Nasal cavity respiratory epithelium epithelial cell of viscerocranial mucosa (primary cell): ENCODE data around the gene LIPF. TPM values are rescaled to one million over a fixed set of nuclear protein-coding genes. Genes with fewer than 3 reads are reported as not detected.

ENCODE experiments used
- total RNA-seq: library from RNA; depleted of rRNA; stranded (reverse); fragments of >200 nt; gene quantifications from 2 replicates; pipeline ENCODE4 v1.2.3, GENCODE V29; 2014

LIPF gene
- not detected in 2 replicates for total RNA-seq

GRCh38 chr10:88664142-88664541 is at the start of gene LIPF:
Gene LIPF (plus strand): TSS chr10:88664442. CDS start chr10:88667298, 2,856 bp downstream.

GRCh38 chr10:88705958-88706357 is 41.7 kb downstream of the LIPF start, which contains the start of gene LIPK:
Gene LIPK (plus strand): TSS chr10:88706249. CDS start chr10:88724544, 18,295 bp downstream.

Other genes with a start within 250 kb of the LIPF start
- gene RNLS, start 81.1 kb upstream of the LIPF start, total RNA-seq = 7.9 and 14.1 TPM in 2 replicates
- under 0.01 TPM in 1 of 2 replicates, not detected in the other for gene LIPJ, start 77.7 kb upstream of the LIPF start, total RNA-seq
- gene LIPK, start 41.8 kb downstream of the LIPF start, total RNA-seq = 0.21 and 0.68 TPM in 2 replicates
- 5.8 TPM in 1 of 2 replicates, not detected in the other for gene LIPN, start 95.6 kb downstream of the LIPF start, total RNA-seq
- 0.34 TPM in 1 of 2 replicates, not detected in the other for gene LIPM, start 138.3 kb downstream of the LIPF start, total RNA-seq
- 11.0 and 14.7 TPM in 2 replicates for gene ANKRD22, start 187.4 kb downstream of the LIPF start, total RNA-seq
- 4.0 and 5.1 TPM in 2 replicates for gene STAMBPL1, start 215.8 kb downstream of the LIPF start, total RNA-seq